Osteocyte (in vitro differentiated cells): ENCODE measurements around the gene FBXL7. TPM values are rescaled to one million over a fixed set of nuclear protein-coding genes. Genes with fewer than 3 reads are reported as not detected.

ENCODE experiments used
- DNase-seq: peaks from one replicate; pipeline ENCODE4 v3.0.0; 2021; ENCODE audit warnings: mixed read lengths; ENCODE audit not compliant: unreplicated experiment; ENCODE audit errors: extremely low spot score
- H3K27ac Mint-ChIP-seq: one replicate; pipeline ENCODE4 v1.8.0; 2021; ENCODE audit warnings: mild to moderate bottlenecking, mixed read lengths; ENCODE audit not compliant: unreplicated experiment
- H3K27me3 Mint-ChIP-seq: one replicate; pipeline ENCODE4 v1.8.0; 2021; ENCODE audit warnings: mixed read lengths; ENCODE audit not compliant: unreplicated experiment
- H3K36me3 Mint-ChIP-seq: one replicate; pipeline ENCODE4 v1.8.0; 2021; ENCODE audit warnings: mixed read lengths; ENCODE audit not compliant: unreplicated experiment
- H3K4me1 Mint-ChIP-seq: one replicate; pipeline ENCODE4 v1.8.0; 2021; ENCODE audit warnings: mixed read lengths; ENCODE audit not compliant: unreplicated experiment
- H3K4me3 Mint-ChIP-seq: one replicate; pipeline ENCODE4 v1.8.0; 2021; ENCODE audit warnings: mild to moderate bottlenecking, moderate library complexity, mixed read lengths; ENCODE audit not compliant: unreplicated experiment
- H3K9me3 Mint-ChIP-seq: one replicate; pipeline ENCODE4 v1.8.0; 2021; ENCODE audit warnings: mixed read lengths; ENCODE audit not compliant: unreplicated experiment
- CTCF ChIP-seq: fragments of 200-600 bp; sonication (generic); IDR thresholded peaks from 2 replicates; pipeline ENCODE4 v1.5.0; 2021; ENCODE audit warnings: antibody characterized with exemption, mild to moderate bottlenecking, moderate library complexity
- total RNA-seq: library from RNA; stranded (reverse); gene quantifications from 2 replicates; pipeline ENCODE4 v1.2.1, GENCODE V29; 2021

FBXL7 gene
- total RNA-seq, 1 donor from 2014 or later = 28.4 TPM

- no peak for TF ChIP-seq CTCF
These were observed 84.5 kb downstream of the FBXL7 start for GRCh38 chr5:15584528-15584927.

GRCh38 chr5:15585128-15585527 lies 85.1 kb downstream of the FBXL7 start:
- H3K4me3 Mint-ChIP-seq = no peak overlapping the region
- no peak for DNase-seq
- TF ChIP-seq CTCF = no peak
- no peaks in the 10 kb centered on the region for H3K27me3 Mint-ChIP-seq
- peaks cover 11% of the 10 kb centered on the region for H3K4me1 Mint-ChIP-seq
- no peak overlapping the region for H3K27ac Mint-ChIP-seq
- H3K36me3 Mint-ChIP-seq = peaks cover 21% of the 10 kb centered on the region
- peaks cover 6% of the 10 kb centered on the region for H3K9me3 Mint-ChIP-seq

More at GRCh38 chr5:15584528-15584927, 84.5 kb downstream of the FBXL7 start:
- H3K9me3 Mint-ChIP-seq = peaks cover 6% of the 10 kb centered on the region
- no peaks in the 10 kb centered on the region for H3K27me3 Mint-ChIP-seq
- no peak overlapping the region for H3K4me3 Mint-ChIP-seq
- H3K36me3 Mint-ChIP-seq = peaks cover 18% of the 10 kb centered on the region
- H3K4me1 Mint-ChIP-seq = peaks cover 11% of the 10 kb centered on the region
- no peak for DNase-seq
- no peak overlapping the region for H3K27ac Mint-ChIP-seq

- H3K4me1 Mint-ChIP-seq = peaks cover 11% of the 10 kb centered on the region
- TF ChIP-seq CTCF = no peak
- H3K36me3 Mint-ChIP-seq = peaks cover 24% of the 10 kb centered on the region
- H3K9me3 Mint-ChIP-seq = peaks cover 6% of the 10 kb centered on the region
- H3K27ac Mint-ChIP-seq = no peak overlapping the region
- no peaks in the 10 kb centered on the region for H3K27me3 Mint-ChIP-seq
- H3K4me3 Mint-ChIP-seq = no peak overlapping the region
- DNase-seq = no peak
These were observed 86.0 kb downstream of the FBXL7 start for GRCh38 chr5:15585841-15586591.

GRCh38 chr5:15587916-15588315 lies 87.9 kb downstream of the FBXL7 start:
- H3K9me3 Mint-ChIP-seq = peaks cover 6% of the 10 kb centered on the region
- peaks cover 19% of the 10 kb centered on the region for H3K36me3 Mint-ChIP-seq
- peaks cover 17% of the 10 kb centered on the region for H3K4me1 Mint-ChIP-seq
- TF ChIP-seq CTCF = no peak
- H3K27me3 Mint-ChIP-seq = no peaks in the 10 kb centered on the region
- H3K4me3 Mint-ChIP-seq = no peak overlapping the region
- H3K27ac Mint-ChIP-seq = no peak overlapping the region
- DNase-seq = no peak

GRCh38 chr5:15592728-15593127 lies 92.7 kb downstream of the FBXL7 start:
- H3K36me3 Mint-ChIP-seq = peaks cover 7% of the 10 kb centered on the region
- no peaks in the 10 kb centered on the region for H3K9me3 Mint-ChIP-seq
- no peak for DNase-seq
- no peak for TF ChIP-seq CTCF
- no peak overlapping the region for H3K4me3 Mint-ChIP-seq
- no peak overlapping the region for H3K27ac Mint-ChIP-seq
- peaks cover 31% of the 10 kb centered on the region for H3K4me1 Mint-ChIP-seq
- H3K27me3 Mint-ChIP-seq = no peaks in the 10 kb centered on the region
